ENCODE data around the gene MRPL20.

Gene MRPL20

DNA sequence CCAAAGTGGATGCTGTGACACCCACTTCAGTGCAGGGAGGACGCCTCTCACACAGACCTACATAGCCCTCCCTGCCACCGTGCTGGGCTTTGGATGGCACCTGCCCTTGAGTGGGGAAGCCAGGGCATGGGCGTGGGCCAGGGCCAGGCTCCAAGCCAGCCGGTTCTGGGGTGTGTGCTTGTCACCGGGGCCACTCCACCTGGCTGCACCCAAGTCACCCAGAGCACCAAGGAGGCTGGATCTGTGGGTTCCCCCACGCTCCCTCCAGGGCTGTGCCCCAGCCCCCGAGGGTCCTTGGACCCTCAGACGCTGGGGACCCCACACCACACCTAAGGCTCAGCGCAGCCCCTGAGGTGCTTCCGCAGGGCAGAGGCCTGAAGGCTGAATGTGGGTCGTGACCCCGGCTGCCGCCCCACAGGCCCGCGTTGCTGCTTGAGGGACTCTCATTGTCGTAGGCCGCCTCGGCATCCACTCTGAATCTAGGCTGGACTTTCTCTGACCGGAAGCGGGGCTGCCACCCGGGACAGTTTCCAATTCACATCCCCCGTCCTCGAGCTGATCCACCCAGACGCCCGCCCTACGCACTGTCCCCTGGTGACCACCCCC lies 50.2 kb downstream of the MRPL20 start:
- Histone ChIP-seq H3K9ac (ENCODE audit: low read depth in 1 of 2, low read length in 2 of 2) (peak overlapping the region in 1 of 2 donors; percentile 26), H3K9me3 (ENCODE audit: control insufficient read depth in 2 of 2, low read length in 2 of 2) (no peaks in the 10 kb centered on the region), H3K36me3 (ENCODE audit: control insufficient read depth in 2 of 2, insufficient read depth in 2 of 2, low read length in 2 of 2) (peaks cover 0 to 3% of the 10 kb centered on the region in 2 donors), H3K27ac (ENCODE audit: low read depth in 2 of 2, low read length in 2 of 2) (peak overlapping the region; percentile 79 to 82), H3K4me1 (ENCODE audit: control insufficient read depth in 2 of 2, insufficient read depth in 2 of 2, low read length in 2 of 2) (peaks cover 2 to 4% of the 10 kb centered on the region in 2 donors), H3K27me3 (ENCODE audit: control insufficient read depth in 2 of 2, insufficient read depth in 2 of 2, low read length in 2 of 2) (peaks cover 18 to 25% of the 10 kb centered on the region in 2 donors), H3K4me3 (ENCODE audit: low read length in 2 of 2) (peak overlapping the region; percentile 27 to 65)

DNA sequence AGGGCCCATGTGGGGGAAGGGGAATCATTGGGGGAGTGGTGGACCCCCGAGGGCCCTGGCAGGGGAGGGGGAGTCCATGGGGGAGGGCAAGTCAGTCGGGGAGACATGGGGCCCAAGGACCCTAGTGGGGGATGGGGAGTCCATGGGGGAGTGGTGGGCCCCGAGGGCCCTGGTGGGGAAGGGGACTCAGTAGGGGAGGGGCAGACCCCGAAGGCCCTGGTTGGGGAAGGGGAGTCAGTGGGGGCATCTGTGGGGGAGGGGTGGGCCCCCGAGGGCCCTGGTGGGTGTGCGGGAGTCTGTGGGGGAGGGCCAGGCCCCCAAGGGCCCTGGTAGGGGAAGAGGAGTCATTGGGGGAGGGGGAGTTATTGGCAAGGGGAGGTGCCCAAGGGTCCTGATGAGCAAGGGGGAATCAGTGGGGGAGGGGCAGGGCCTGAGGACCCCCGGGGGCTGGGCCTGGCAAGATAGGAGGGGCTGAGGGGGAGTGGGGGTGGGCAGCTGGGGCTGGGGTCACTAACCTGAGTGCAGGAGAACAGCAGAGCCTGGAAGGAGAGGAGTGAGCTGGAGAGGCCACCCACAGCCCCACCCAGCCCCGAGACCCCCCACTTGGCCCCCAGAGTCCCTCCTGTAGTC lies 50.8 kb downstream of the MRPL20 start:
- peak overlapping the region in 1 of 2 donors; percentile 82 for H3K27ac ChIP-seq (ENCODE audit: low read depth in 2 of 2, low read length in 2 of 2)
- peaks cover 0 to 3% of the 10 kb centered on the region in 2 donors for H3K36me3 ChIP-seq (ENCODE audit: control insufficient read depth in 2 of 2, insufficient read depth in 2 of 2, low read length in 2 of 2)
- peak overlapping the region in 1 of 2 donors; percentile 65 for H3K4me3 ChIP-seq (ENCODE audit: low read length in 2 of 2)
- H3K27me3 ChIP-seq (ENCODE audit: control insufficient read depth in 2 of 2, insufficient read depth in 2 of 2, low read length in 2 of 2), result peaks cover 18 to 25% of the 10 kb centered on the region in 2 donors
- no peak overlapping the region for H3K9ac ChIP-seq (ENCODE audit: low read depth in 1 of 2, low read length in 2 of 2)
- H3K4me1 ChIP-seq (ENCODE audit: control insufficient read depth in 2 of 2, insufficient read depth in 2 of 2, low read length in 2 of 2), result peaks cover 2 to 4% of the 10 kb centered on the region in 2 donors
- H3K9me3 ChIP-seq (ENCODE audit: control insufficient read depth in 2 of 2, low read length in 2 of 2), result no peaks in the 10 kb centered on the region

DNA sequence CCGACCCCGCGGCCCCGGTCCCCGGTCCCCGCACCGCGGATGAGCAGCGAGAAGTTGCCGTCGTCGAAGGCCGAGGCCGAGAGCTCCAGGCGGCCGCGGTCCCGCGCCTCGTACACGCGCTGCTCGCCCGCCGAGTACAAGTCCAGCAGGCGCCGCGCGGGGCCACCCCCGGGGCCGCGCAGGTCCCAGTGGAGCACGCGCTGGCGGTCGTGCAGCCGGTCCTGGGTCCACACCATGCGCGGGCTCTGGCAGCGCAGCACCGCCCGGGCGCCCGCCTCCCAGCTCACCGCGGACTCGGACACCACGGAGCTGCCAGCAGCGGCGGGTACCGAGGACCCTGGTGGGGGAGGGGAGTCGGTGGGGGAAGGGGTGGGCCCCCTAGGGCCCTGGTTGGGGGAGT lies 51.7 kb downstream of the MRPL20 start:
- no peak overlapping the region for H3K9ac ChIP-seq (ENCODE audit: low read depth in 1 of 2, low read length in 2 of 2)
- H3K4me3 ChIP-seq (ENCODE audit: low read length in 2 of 2), result no peak overlapping the region
- peaks cover 2 to 4% of the 10 kb centered on the region in 2 donors for H3K4me1 ChIP-seq (ENCODE audit: control insufficient read depth in 2 of 2, insufficient read depth in 2 of 2, low read length in 2 of 2)
- peaks cover 0 to 3% of the 10 kb centered on the region in 2 donors for H3K36me3 ChIP-seq (ENCODE audit: control insufficient read depth in 2 of 2, insufficient read depth in 2 of 2, low read length in 2 of 2)
- peaks cover 18 to 22% of the 10 kb centered on the region in 2 donors for H3K27me3 ChIP-seq (ENCODE audit: control insufficient read depth in 2 of 2, insufficient read depth in 2 of 2, low read length in 2 of 2)
- no peak overlapping the region for H3K27ac ChIP-seq (ENCODE audit: low read depth in 2 of 2, low read length in 2 of 2)
- H3K9me3 ChIP-seq (ENCODE audit: control insufficient read depth in 2 of 2, low read length in 2 of 2), result no peaks in the 10 kb centered on the region

DNA sequence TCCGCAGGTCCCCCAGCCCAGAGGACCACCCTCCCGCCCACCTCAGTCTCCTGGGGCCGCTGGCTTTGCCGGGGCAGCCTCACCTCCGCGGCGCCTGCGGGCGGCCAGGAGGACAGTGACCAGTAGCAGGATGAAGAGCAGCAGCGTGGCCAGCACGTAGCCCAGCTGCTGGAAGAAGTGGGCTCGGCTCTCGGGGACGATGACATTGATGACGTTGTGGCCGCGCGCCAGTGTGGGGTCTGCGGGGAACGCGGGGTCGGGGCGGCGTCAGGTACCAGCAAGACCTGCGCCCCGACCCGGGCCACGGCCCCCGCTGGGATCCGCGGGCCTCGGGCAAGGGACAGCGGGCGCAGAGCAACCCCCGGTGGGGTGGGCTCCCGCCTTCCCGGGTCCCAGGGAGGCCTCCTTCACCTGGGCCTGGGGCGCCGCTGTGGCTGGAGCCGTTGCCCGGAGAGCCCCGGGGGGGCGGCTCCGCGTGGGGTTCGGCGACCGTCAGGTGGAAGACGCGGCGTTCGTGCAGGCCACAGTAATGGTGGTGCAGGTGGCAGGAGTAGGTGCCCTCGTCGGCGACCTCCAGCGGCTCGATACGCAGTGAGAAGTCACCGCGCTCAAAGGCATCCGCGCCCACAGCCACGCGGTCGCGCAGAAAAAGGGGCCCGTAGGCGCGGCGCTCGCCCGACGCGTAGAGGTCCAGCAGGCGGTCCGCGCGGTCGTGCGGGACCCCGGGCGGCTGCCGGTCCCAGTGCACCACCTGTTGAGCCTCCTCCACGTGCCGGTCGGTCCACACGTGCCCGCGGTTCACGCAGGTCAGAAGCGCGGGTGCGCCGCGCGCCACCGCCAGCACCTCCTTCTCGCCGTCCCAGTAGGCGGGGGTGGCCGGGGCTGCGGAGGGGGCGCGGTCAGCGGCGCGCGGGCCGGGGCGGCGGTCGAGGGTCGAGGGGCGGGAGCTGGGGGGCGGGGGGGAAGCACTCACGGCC lies 52.5 kb downstream of the MRPL20 start:
- Histone ChIP-seq H3K27me3 (ENCODE audit: control insufficient read depth in 2 of 2, insufficient read depth in 2 of 2, low read length in 2 of 2) (peaks cover 18 to 22% of the 10 kb centered on the region in 2 donors), H3K4me1 (ENCODE audit: control insufficient read depth in 2 of 2, insufficient read depth in 2 of 2, low read length in 2 of 2) (peaks cover 2 to 4% of the 10 kb centered on the region in 2 donors), H3K4me3 (ENCODE audit: low read length in 2 of 2) (no peak overlapping the region), H3K27ac (ENCODE audit: low read depth in 2 of 2, low read length in 2 of 2) (no peak overlapping the region), H3K36me3 (ENCODE audit: control insufficient read depth in 2 of 2, insufficient read depth in 2 of 2, low read length in 2 of 2) (peaks cover 0 to 3% of the 10 kb centered on the region in 2 donors), H3K9ac (ENCODE audit: low read depth in 1 of 2, low read length in 2 of 2) (no peak overlapping the region), H3K9me3 (ENCODE audit: control insufficient read depth in 2 of 2, low read length in 2 of 2) (no peaks in the 10 kb centered on the region)

DNA sequence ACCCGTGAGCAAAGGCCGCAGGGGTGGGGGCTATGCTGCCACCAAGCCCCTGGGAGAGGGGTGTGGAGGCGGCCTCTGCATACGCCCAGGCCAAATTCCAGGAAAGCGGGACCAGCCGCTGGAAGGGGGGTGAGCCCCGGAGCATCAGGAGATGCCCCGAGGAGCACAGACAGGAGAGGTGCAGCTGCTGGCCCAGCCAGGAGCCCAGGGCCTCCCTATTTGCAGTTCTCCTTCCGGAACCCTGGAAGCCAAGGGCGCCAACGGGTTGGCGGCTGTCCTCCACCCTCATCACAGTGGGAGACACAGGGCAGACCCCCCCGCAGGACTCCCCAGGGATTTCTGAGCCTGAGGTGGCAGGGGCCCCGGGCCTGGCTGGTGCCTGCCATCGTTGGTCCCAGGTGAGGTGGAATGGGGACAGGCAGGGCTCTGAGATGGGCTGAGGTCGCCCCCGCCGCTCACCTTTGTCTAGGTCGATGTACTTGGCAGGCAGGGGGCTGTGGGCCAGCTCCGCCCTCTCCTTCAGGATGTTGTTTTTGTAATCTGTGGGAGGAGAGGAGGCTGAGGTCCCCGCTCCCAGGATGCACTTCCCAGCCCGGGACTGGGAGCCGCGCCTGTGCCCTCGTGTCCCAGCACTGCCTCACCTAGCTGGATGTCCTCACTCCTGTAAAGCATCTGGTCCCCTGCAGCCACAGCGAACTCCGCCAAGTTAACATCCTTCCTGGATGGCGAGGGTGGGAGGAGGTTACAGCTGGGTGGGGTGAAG lies 53.5 kb downstream of the MRPL20 start:
- peaks cover 0 to 3% of the 10 kb centered on the region in 2 donors for H3K36me3 ChIP-seq (ENCODE audit: control insufficient read depth in 2 of 2, insufficient read depth in 2 of 2, low read length in 2 of 2)
- H3K9ac ChIP-seq (ENCODE audit: low read depth in 1 of 2, low read length in 2 of 2), result no peak overlapping the region
- no peak overlapping the region for H3K27ac ChIP-seq (ENCODE audit: low read depth in 2 of 2, low read length in 2 of 2)
- peaks cover 11 to 20% of the 10 kb centered on the region in 2 donors for H3K27me3 ChIP-seq (ENCODE audit: control insufficient read depth in 2 of 2, insufficient read depth in 2 of 2, low read length in 2 of 2)
- no peak overlapping the region for H3K4me3 ChIP-seq (ENCODE audit: low read length in 2 of 2)
- H3K4me1 ChIP-seq (ENCODE audit: control insufficient read depth in 2 of 2, insufficient read depth in 2 of 2, low read length in 2 of 2), result peaks cover 0 to under 1% of the 10 kb centered on the region in 2 donors
- no peaks in the 10 kb centered on the region for H3K9me3 ChIP-seq (ENCODE audit: control insufficient read depth in 2 of 2, low read length in 2 of 2)

DNA sequence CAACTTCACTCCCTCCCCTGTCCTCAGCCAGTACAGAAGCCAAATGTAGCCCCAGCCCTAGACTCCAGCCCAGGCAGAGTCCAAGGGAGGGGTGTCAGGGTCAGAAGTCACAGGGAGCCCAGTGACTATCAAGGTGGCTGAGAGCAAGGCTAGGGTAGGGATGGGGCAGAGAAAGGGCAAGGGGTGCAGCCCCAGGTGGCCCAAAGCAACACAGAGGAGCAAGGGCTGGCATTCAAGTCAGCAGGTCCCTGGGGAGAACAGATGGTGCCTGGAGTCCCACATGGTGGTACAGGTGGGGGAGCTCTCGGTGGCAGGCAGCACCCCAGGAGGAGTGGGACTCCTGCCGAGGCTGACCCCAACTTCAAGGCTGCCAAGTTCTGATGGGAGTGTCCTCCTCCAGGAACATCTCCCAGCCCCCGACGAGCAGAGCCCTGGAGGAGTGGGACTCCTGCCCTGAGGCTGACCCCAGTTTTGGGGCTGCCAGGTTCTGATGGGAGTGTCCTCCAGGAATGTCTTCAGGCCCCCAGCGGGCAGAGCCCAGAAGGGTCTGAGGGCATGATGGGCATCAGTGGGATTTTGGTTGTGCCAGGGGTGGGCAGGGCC lies 54.2 kb downstream of the MRPL20 start:
- Histone ChIP-seq H3K36me3 (ENCODE audit: control insufficient read depth in 2 of 2, insufficient read depth in 2 of 2, low read length in 2 of 2) (peaks cover 0 to 3% of the 10 kb centered on the region in 2 donors), H3K4me3 (ENCODE audit: low read length in 2 of 2) (no peak overlapping the region), H3K27me3 (ENCODE audit: control insufficient read depth in 2 of 2, insufficient read depth in 2 of 2, low read length in 2 of 2) (peaks cover 9 to 15% of the 10 kb centered on the region in 2 donors), H3K27ac (ENCODE audit: low read depth in 2 of 2, low read length in 2 of 2) (no peak overlapping the region), H3K9me3 (ENCODE audit: control insufficient read depth in 2 of 2, low read length in 2 of 2) (no peaks in the 10 kb centered on the region), H3K4me1 (ENCODE audit: control insufficient read depth in 2 of 2, insufficient read depth in 2 of 2, low read length in 2 of 2) (peaks cover 5 to 6% of the 10 kb centered on the region in 2 donors), H3K9ac (ENCODE audit: low read depth in 1 of 2, low read length in 2 of 2) (no peak overlapping the region)

All from mucosa of rectum (tissue), 2 donors.